ENCODE results near the gene CAPN3. TPM values are rescaled to one million over a fixed set of nuclear protein-coding genes. Genes with fewer than 3 reads are reported as not detected.
"Not testable (repeated sequence)": the region's sequence is repeated elsewhere in the genome, so short reads cannot be mapped to it uniquely, and the experiment has no call there.

The CAPN3 gene
- 10 to 100 TPM in 1 of 4 donors, 1 to 10 TPM in 2, under 1 TPM in 1; 0.79 to 16.2 (median 3.9) TPM for total RNA-seq

GRCh38 chr15:42359249-42359648, at the start of gene CAPN3:
Gene CAPN3, plus strand, starts transcription at chr15:42359501. Its CDS starts 305 bp downstream, at chr15:42359806.
- H3K4me1 ChIP-seq, result no peaks in the 10 kb centered on the region
- no peak within 1 kb of the TSS for H3K4me3 ChIP-seq
- no peak within 1 kb of the TSS for H3K27ac ChIP-seq
- no peaks in the 10 kb centered on the region for H3K9me3 ChIP-seq
- no peak for TF ChIP-seq POLR2AphosphoS5 (IDR thresholded peaks at IDR 0.05)
- no peak for TF ChIP-seq EP300 (IDR thresholded peaks at IDR 0.05)
- no peak for TF ChIP-seq CTCF (IDR thresholded peaks at IDR 0.05)
- no peak for TF ChIP-seq POLR2A (IDR thresholded peaks at IDR 0.05)
- no peak for ATAC-seq
- 73 to 100% methylated on average over 1 of the region's 1 CpG for WGBS, 2 donors (ENCODE audit: low coverage in 1 of 2)
- H3K27me3 ChIP-seq, result no peaks in the 10 kb centered on the region
- peaks cover 0 to 51% of the 10 kb centered on the region in 2 donors for H3K36me3 ChIP-seq

- WGBS, 2 donors (ENCODE audit: low coverage in 1 of 2), result 17 to 100% methylated on average over 1 to 2 of the region's 3 CpGs
- Histone ChIP-seq H3K4me3 (no peak overlapping the region), H3K27me3 (no peaks in the 10 kb centered on the region), H3K4me1 (no peaks in the 10 kb centered on the region), H3K27ac (no peak overlapping the region), H3K9me3 (no peaks in the 10 kb centered on the region), H3K36me3 (peaks cover 3 to 71% of the 10 kb centered on the region in 2 donors)
- TF ChIP-seq POLR2A (IDR thresholded peaks at IDR 0.05), result no peak
- TF ChIP-seq CTCF (IDR thresholded peaks at IDR 0.05), result no peak
- TF ChIP-seq EP300 (IDR thresholded peaks at IDR 0.05), result no peak
- TF ChIP-seq POLR2AphosphoS5 (IDR thresholded peaks at IDR 0.05), result no peak
- ATAC-seq, result no peak
Measured at GRCh38 chr15:42313463-42313862, 45.8 kb upstream of the CAPN3 start.

- 94 to 100% methylated on average over 1 of the region's 1 CpG for WGBS, 2 donors (ENCODE audit: low coverage in 1 of 2)
- Histone ChIP-seq H3K27ac (no peak overlapping the region), H3K27me3 (no peaks in the 10 kb centered on the region), H3K9me3 (no peaks in the 10 kb centered on the region), H3K36me3 (peaks cover 3 to 58% of the 10 kb centered on the region in 2 donors), H3K4me3 (no peak overlapping the region), H3K4me1 (no peaks in the 10 kb centered on the region)
- TF ChIP-seq POLR2AphosphoS5 (IDR thresholded peaks at IDR 0.05), result no peak
- no peak for TF ChIP-seq POLR2A (IDR thresholded peaks at IDR 0.05)
- no peak for TF ChIP-seq EP300 (IDR thresholded peaks at IDR 0.05)
- no peak for TF ChIP-seq CTCF (IDR thresholded peaks at IDR 0.05)
- no peak for ATAC-seq
Measured at GRCh38 chr15:42314818-42315217, 44.5 kb upstream of the CAPN3 start.

GRCh38 chr15:42315521-42315920, 43.8 kb upstream of the CAPN3 start:
- Histone ChIP-seq H3K9me3 (no peaks in the 10 kb centered on the region), H3K36me3 (peaks cover 0 to 51% of the 10 kb centered on the region in 2 donors), H3K27me3 (no peaks in the 10 kb centered on the region), H3K4me3 (no peak overlapping the region), H3K27ac (no peak overlapping the region), H3K4me1 (no peaks in the 10 kb centered on the region)
- ATAC-seq, result no peak
- WGBS, 2 donors (ENCODE audit: low coverage in 1 of 2), result 61 to 67% methylated on average over 1 of the region's 1 CpG
- TF ChIP-seq EP300 (IDR thresholded peaks at IDR 0.05) (no peak), POLR2A (IDR thresholded peaks at IDR 0.05) (no peak), POLR2AphosphoS5 (IDR thresholded peaks at IDR 0.05) (no peak), CTCF (IDR thresholded peaks at IDR 0.05) (no peak)

- not testable (repeated sequence) for H3K4me3 ChIP-seq, ATAC-seq, H3K9me3 ChIP-seq, H3K27ac ChIP-seq, H3K27me3 ChIP-seq, H3K4me1 ChIP-seq
- peaks cover 0 to 42% of the 10 kb centered on the region in 2 donors for H3K36me3 ChIP-seq
- WGBS, 2 donors (ENCODE audit: low coverage in 1 of 2), result 63% methylated on average over 9 to 11 of the region's 11 CpGs
Measured at GRCh38 chr15:42316282-42316805, 43.0 kb upstream of the CAPN3 start.
